ENCODE results near the gene EPS8L3. TPM values are rescaled to one million over a fixed set of nuclear protein-coding genes. Genes with fewer than 3 reads are reported as not detected.
"Not testable (repeated sequence)": the region's sequence is repeated elsewhere in the genome, so short reads cannot be mapped to it uniquely, and the experiment has no call there.

Gene EPS8L3
- total and polyA plus RNA-seq, 11 donors = 0.25 to 0.75 (median 0.30) TPM; not detected in 5

DNA sequence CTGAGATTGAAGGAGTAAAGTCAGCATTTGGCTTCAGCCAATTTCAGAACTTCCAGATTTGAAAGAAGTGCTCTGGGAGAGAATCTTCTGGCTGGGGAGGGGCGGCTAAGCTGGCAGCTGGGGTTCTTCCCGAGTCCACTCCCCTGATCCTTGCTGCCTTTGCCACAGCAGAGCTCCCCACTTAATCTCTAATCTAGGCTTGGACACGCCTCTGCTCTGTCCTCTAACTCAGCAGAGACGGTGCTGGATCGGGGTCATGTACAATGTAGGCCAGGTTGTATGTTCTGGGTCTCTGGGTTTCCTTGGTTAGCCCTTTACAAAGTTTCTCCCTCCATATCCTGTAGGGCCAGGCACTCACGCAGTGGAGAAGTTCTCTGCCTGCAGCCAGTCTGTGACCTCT is 12.8 kb downstream of the EPS8L3 start:
- DNase-seq = no peak
- intact Hi-C loops (cut with DNase I) = loop anchor here in 1 of 10 donors (5.0 kb wide), 1 partner anchor 84 kb away; the partner anchor contains the start of gene GSTM2
- H3K27me3 ChIP-seq = no peaks in the 10 kb centered on the region
- ATAC-seq = peak in 1 of 4 donors; percentile 16
- peaks cover 0 to 14% (median 3%) of the 10 kb centered on the region in 12 donors for H3K4me1 ChIP-seq
- WGBS, 4 donors = 77 to 93% (median 85%) methylated on average over 6 of the region's 6 CpGs
- no peaks in the 10 kb centered on the region for H3K9me3 ChIP-seq
- H3K27ac ChIP-seq = no peak overlapping the region
- no peaks in the 10 kb centered on the region for H3K36me3 ChIP-seq
- TF ChIP-seq, protein P1, sequence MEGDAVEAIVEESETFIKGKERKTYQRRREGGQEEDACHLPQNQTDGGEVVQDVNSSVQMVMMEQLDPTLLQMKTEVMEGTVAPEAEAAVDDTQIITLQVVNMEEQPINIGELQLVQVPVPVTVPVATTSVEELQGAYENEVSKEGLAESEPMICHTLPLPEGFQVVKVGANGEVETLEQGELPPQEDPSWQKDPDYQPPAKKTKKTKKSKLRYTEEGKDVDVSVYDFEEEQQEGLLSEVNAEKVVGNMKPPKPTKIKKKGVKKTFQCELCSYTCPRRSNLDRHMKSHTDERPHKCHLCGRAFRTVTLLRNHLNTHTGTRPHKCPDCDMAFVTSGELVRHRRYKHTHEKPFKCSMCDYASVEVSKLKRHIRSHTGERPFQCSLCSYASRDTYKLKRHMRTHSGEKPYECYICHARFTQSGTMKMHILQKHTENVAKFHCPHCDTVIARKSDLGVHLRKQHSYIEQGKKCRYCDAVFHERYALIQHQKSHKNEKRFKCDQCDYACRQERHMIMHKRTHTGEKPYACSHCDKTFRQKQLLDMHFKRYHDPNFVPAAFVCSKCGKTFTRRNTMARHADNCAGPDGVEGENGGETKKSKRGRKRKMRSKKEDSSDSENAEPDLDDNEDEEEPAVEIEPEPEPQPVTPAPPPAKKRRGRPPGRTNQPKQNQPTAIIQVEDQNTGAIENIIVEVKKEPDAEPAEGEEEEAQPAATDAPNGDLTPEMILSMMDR (IDR thresholded peaks at IDR 0.05) = no peak
- TF ChIP-seq POLR2A (IDR thresholded peaks at IDR 0.05) = no peak
- H3K4me3 ChIP-seq = no peak overlapping the region

DNA sequence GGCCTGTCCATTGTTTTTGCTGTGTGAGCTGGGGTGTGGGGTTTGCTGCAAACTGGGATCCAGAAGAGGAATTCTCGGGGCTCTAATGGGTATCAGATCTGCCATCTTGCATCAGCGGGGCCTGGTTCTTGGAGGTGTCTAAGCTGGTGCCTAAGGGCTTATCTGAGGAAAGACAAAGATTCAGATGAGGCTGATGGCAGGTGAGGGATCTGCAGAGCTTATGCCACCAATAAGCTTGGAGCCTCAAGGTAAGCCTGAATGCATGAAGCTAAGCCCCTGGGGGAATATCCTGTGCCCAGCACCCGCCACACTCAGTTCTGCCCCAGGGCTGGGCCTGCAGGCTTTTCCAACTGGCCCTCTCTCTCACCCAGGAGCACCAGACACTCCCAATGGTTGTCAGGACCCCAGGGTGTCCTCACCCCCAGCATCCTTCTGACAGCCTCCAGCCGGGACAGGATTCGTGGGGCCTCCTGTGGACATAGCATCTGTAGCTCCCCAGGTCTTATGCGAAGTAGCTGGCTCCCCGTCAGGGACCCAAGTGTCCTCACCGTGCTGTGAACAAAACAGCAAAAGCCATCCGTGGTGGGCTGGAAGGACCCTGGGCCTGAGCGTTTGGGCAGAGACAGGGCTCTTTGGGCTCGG is 13.4 kb downstream of the EPS8L3 start:
- DNase-seq = no peak
- no peak for ATAC-seq
- intact Hi-C loops (cut with DNase I) = loop anchor here in 1 of 10 donors (5.0 kb wide), 1 partner anchor 83 kb away; the partner anchor contains the start of gene GSTM2
- H3K36me3 ChIP-seq = no peaks in the 10 kb centered on the region
- WGBS, 4 donors = 88 to 95% (median 91%) methylated on average over 11 of the region's 11 CpGs
- no peak overlapping the region for H3K27ac ChIP-seq
- H3K9me3 ChIP-seq = no peaks in the 10 kb centered on the region
- TF ChIP-seq, protein P1 (IDR thresholded peaks at IDR 0.05) = no peak
- TF ChIP-seq POLR2A (IDR thresholded peaks at IDR 0.05) = no peak
- H3K4me3 ChIP-seq = no peak overlapping the region
- H3K4me1 ChIP-seq = peaks cover 0 to 14% (median 3%) of the 10 kb centered on the region in 12 donors
- H3K27me3 ChIP-seq = no peaks in the 10 kb centered on the region

DNA sequence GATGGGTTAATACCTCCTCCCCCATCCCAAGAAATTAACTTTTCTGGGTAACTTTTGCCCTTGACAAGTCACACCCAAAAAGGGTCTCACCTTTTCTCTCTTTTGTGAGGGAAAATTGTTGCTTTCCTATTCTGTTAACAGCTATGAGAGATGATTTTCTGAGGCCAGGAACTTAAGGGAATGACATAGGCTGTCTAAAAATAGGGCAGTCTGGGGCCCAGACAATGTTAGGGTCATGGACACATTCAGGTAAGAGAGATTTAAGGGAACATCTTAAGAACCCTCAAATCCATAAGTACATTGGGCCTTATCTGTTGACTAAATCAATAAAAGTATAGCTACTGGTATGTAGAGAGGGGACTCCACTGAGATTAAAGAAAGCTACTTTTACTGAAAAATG is 14.5 kb downstream of the EPS8L3 start:
- no peaks in the 10 kb centered on the region for H3K27me3 ChIP-seq
- H3K4me3 ChIP-seq = no peak overlapping the region
- DNase-seq (no peak), ATAC-seq (peak in 2 of 4 donors; percentile 39 to 50)
- no peaks in the 10 kb centered on the region for H3K9me3 ChIP-seq
- intact Hi-C loops (cut with DNase I) = no loop called here
- H3K36me3 ChIP-seq = no peaks in the 10 kb centered on the region
- no peak overlapping the region for H3K27ac ChIP-seq
- H3K4me1 ChIP-seq = peaks cover 0 to 8% (median 0%) of the 10 kb centered on the region in 12 donors
- TF ChIP-seq, protein P1 (IDR thresholded peaks at IDR 0.05) = no peak
- TF ChIP-seq POLR2A (IDR thresholded peaks at IDR 0.05) = no peak

DNA sequence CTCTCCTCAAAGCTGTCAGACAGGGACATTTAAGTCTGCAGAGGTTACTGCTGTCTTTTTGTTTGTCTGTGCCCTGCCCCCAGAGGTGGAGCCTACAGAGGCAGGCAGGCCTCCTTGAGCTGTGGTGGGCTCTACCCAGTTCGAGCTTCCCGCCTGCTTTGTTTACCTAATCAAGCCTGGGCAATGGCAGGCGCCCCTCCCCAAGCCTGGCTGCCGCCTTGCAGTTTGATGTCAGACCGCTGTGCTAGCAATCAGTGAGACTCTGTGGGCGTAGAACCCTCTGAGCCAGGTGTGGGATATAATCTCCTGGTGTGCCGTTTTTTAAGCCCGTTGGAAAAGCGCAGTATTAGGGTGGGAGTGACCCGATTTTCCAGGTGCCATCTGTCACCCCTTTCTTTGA is 15.4 kb downstream of the EPS8L3 start:
- H3K4me1 ChIP-seq; H3K27ac ChIP-seq; H3K9me3 ChIP-seq; H3K4me3 ChIP-seq; H3K36me3 ChIP-seq; H3K27me3 ChIP-seq; intact Hi-C loops (cut with DNase I); DNase-seq; ATAC-seq: not testable (repeated sequence)
- WGBS, 4 donors = 89 to 95% (median 92%) methylated on average over 8 to 10 of the region's 10 CpGs

Measured in heart left ventricle (tissue), 16 donors.